ENCODE data around the gene RASA2.

DNA sequence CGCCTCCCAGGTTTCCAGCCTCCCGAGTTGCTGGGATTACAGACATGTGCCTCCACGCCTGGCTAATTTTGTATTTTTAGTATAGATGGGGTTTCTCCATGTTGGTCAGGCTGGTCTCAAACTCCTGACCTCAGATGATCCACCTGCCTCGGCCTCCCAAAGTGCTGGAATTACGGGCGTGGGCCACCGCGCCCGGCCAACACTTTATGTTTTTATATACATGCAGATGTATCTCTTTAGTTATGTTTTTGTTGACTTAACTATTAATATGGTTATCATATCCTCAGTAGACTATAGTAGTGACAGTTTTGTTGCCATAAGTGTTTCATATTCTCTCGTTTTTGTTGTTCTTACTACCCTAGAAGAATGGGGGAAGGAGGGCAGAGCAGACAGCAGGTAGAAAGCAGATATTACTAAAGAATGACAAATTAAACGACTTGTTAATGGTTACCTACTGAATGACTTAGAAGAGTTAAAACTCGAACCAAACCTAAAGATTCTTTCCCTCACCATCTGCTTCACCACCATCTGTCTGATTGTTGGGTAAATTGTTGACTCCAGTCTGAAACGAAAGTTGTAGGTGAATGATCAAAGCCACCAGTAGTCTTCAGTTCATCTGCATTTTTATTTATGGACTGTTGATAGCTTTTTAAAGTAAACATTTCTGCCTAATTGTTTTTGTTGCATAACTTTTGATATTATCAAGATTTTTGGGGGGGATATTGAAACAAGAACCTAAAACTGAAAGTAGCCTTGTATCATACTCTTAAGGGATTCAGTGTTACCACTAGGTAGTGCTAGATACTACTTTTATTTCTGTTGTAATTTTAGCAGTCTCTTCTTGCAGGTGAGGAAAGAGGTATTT, 89.3 kb downstream of the RASA2 start:
- TF ChIP-seq POLR2AphosphoS5 (IDR thresholded peaks at IDR 0.05) = no peak
- TF ChIP-seq, protein P1, sequence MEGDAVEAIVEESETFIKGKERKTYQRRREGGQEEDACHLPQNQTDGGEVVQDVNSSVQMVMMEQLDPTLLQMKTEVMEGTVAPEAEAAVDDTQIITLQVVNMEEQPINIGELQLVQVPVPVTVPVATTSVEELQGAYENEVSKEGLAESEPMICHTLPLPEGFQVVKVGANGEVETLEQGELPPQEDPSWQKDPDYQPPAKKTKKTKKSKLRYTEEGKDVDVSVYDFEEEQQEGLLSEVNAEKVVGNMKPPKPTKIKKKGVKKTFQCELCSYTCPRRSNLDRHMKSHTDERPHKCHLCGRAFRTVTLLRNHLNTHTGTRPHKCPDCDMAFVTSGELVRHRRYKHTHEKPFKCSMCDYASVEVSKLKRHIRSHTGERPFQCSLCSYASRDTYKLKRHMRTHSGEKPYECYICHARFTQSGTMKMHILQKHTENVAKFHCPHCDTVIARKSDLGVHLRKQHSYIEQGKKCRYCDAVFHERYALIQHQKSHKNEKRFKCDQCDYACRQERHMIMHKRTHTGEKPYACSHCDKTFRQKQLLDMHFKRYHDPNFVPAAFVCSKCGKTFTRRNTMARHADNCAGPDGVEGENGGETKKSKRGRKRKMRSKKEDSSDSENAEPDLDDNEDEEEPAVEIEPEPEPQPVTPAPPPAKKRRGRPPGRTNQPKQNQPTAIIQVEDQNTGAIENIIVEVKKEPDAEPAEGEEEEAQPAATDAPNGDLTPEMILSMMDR (IDR thresholded peaks at IDR 0.05) = peak; percentile 51 to 69 (median 58)
- TF ChIP-seq EP300 (IDR thresholded peaks at IDR 0.05; ENCODE audit: low read depth) = no peak

Measured in transverse colon (tissue), 4 donors.